Mesodermal cell (in vitro differentiated cells): ENCODE data around the gene COL13A1.

Source experiments
- H3K27ac ChIP-seq: 2 replicates; pipeline ENCODE4 v1.7.0; 2013; ENCODE audit warnings: mild to moderate bottlenecking, low read depth, low read length, moderate library complexity; ENCODE audit not compliant: severe bottlenecking
- H3K36me3 ChIP-seq: 2 replicates; pipeline ENCODE4 v1.7.1; 2013; ENCODE audit warnings: mild to moderate bottlenecking, low read length, moderate library complexity; ENCODE audit not compliant: control insufficient read depth, insufficient read depth
- H3K4me1 ChIP-seq: one replicate; pipeline ENCODE4 v1.7.1; 2013; ENCODE audit warnings: mild to moderate bottlenecking, low read length; ENCODE audit not compliant: insufficient read depth, control insufficient read depth, poor library complexity, severe bottlenecking
- H3K4me3 ChIP-seq: 2 replicates; pipeline ENCODE4 v1.7.0; 2013; ENCODE audit warnings: low read length, control low read depth, mild to moderate bottlenecking; ENCODE audit not compliant: insufficient read depth, poor library complexity, severe bottlenecking; ENCODE audit errors: extremely low read depth
- H3K9me3 ChIP-seq: 2 replicates; pipeline ENCODE4 v1.7.1; 2013; ENCODE audit warnings: mild to moderate bottlenecking, low read length, moderate library complexity; ENCODE audit not compliant: control insufficient read depth
- WGBS, 2 experiments: methylation state at CpG; one replicate each; pipeline ENCODE4 v1.1.5; 2013; ENCODE audit warnings: missing lambda C conversion rate in 2 of 2; ENCODE audit not compliant: insufficient coverage in 2 of 2; 5-methylcytosine and 5-hydroxymethylcytosine counted together

COL13A1 gene

GRCh38 chr10:69885379-69886013 is 83.8 kb downstream of the COL13A1 start:
- no peaks in the 10 kb centered on the region for H3K36me3 ChIP-seq
- H3K4me1 ChIP-seq, result no peaks in the 10 kb centered on the region
- H3K9me3 ChIP-seq, result no peaks in the 10 kb centered on the region
- no peak overlapping the region for H3K4me3 ChIP-seq
- 93 to 95% methylated on average over 2 to 5 of the region's 8 CpGs for WGBS, 2 experiments
- H3K27ac ChIP-seq, result no peak overlapping the region

DNA sequence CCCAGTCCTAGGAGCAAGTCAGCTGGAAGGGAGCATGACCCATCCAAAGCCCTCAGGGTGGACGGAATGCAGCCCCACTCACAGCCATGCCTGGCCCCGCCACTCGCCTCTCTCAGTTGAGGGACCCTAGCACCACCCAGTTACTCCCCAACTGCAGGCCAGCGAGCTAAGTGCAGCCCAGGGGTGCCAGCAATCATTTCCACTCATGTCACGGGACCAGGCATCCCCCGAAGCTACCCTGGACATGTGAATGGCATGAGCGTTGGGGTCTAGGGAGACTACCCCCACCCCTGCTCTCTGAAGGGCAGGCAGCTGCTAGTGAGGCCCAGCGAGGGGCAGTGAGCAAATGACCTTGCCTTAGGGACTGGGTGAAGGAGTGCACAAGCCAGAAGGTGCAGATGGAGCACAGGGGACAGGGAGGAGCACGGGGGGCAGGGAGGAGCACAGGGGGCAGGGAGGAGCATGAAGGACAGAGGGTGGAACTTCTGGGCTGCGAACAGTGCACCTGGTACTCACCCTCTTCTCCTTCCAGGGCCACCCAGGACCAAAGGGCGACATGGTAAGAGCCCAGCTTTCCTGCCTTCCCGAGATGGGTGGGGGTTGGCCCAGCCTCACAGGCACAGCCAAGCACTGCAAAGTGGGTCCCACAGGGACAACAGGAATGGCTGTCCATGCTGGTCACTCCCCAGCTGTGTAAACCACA is 87.3 kb downstream of the COL13A1 start:
- H3K27ac ChIP-seq, result no peak overlapping the region
- no peak overlapping the region for H3K4me3 ChIP-seq
- no peaks in the 10 kb centered on the region for H3K4me1 ChIP-seq
- H3K9me3 ChIP-seq, result no peaks in the 10 kb centered on the region
- WGBS, 2 experiments, result 86% methylated on average over 11 to 12 of the region's 12 CpGs
- H3K36me3 ChIP-seq, result no peaks in the 10 kb centered on the region

DNA sequence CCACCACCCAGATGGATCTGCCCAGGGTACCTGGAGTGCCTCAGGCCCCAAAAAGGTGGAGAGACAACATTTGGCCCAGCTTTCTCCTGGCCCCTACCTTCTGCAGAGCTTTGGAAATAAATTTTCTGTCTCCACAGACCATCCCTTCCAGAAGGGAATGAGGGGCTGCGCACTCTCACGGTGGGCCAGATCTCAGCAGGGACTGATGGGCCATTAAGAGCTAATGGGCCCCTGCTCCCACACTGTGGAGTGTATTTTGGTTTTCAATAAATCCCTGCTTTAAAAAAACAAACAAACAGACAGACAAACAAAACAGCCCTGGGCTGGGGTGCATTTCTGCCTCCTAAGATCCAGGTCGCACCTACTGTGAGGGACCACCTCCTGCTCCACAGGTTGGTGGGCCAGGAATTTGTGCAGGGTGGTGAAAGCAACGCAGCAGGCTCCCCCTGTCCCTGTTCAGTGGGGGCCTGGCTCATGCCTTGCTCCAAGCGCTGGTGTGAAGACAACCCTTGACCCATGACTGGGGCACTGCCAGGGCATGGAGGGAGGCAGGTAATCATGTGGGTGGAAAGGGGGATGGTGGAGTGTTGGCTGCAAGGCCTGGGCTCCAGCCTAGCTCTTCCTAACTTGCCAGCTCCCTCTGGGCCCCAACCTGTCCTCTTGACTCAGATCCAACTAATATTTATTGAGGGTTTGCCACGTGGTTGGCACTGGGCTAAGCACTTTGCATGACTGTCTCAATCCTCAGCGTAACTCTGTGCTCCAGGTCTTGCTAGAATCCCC is 88.5 kb downstream of the COL13A1 start:
- Histone ChIP-seq H3K9me3 (no peaks in the 10 kb centered on the region), H3K4me1 (no peaks in the 10 kb centered on the region)
- 73 to 95% methylated on average over 4 to 5 of the region's 7 CpGs for WGBS, 2 experiments

GRCh38 chr10:69891057-69891617 is 89.4 kb downstream of the COL13A1 start:
- Histone ChIP-seq H3K36me3 (no peaks in the 10 kb centered on the region), H3K9me3 (no peaks in the 10 kb centered on the region), H3K27ac (no peak overlapping the region), H3K4me3 (no peak overlapping the region), H3K4me1 (peaks cover 3% of the 10 kb centered on the region)
- 90 to 96% methylated on average over 5 to 6 of the region's 9 CpGs for WGBS, 2 experiments

More for the DNA sequence above, 88.5 kb downstream of the COL13A1 start:
- Histone ChIP-seq H3K27ac (no peak overlapping the region), H3K4me3 (no peak overlapping the region), H3K36me3 (no peaks in the 10 kb centered on the region)

- Histone ChIP-seq H3K4me3 (no peak overlapping the region), H3K36me3 (no peaks in the 10 kb centered on the region), H3K9me3 (no peaks in the 10 kb centered on the region), H3K27ac (no peak overlapping the region), H3K4me1 (peaks cover 15% of the 10 kb centered on the region)
- 98% methylated on average over 7 of the region's 7 CpGs for WGBS, 2 experiments
Measured at GRCh38 chr10:69892406-69892805, 90.7 kb downstream of the COL13A1 start.

DNA sequence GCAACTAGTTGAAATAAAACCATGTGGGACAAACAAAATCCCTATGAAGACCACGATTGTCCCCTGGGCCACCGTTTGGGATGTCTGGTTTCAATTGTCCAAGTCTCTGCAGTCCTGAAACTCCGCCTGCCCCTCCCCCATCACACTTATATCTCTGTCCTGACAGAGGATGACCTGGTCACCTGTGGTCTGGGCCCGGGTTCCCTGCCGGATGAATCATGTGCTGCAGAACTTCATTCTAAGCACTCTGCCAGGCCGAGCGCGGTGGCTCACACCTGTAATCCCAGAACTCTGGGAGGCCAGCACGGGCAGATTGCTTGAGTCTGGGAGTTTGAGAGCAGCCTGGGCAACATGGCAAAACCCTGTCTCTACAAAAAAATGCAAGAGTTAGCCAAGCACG is 91.1 kb downstream of the COL13A1 start:
- H3K4me1 ChIP-seq, result peaks cover 15% of the 10 kb centered on the region
- no peak overlapping the region for H3K4me3 ChIP-seq
- H3K36me3 ChIP-seq, result no peaks in the 10 kb centered on the region
- WGBS, 2 experiments, result 90 to 92% methylated on average over 7 to 10 of the region's 10 CpGs
- H3K27ac ChIP-seq, result no peak overlapping the region
- H3K9me3 ChIP-seq, result no peaks in the 10 kb centered on the region

DNA sequence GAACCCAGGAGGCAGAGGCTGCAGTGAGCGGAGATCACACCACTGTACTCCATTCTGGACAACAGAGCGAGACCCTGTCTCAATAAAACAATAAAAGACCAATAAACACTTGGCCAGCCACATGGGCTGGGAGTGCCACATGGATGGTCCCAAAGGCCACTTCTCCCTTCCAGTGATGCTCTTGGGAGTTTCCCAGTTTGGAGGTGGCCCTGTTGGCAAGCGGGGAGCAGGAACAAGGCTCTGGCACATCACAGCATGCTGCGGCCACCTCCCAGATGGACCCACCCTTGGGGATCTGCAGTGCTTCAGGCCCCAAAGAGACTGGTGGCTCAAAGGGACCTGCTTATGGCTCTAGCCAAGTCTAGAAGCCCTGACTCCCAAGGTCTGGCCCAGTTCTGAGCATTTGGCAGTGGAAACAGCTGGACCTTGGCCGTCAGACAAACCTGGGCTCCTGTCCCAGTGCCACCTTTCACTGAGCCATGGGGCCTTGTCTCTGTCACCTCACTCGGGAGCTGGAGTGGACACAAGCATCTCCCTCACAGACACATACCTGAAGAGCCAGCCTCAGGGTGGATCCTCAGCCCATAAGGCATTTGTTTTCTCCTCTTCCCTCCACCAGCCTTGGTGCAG is 91.7 kb downstream of the COL13A1 start:
- Histone ChIP-seq H3K4me1 (peaks cover 15% of the 10 kb centered on the region), H3K4me3 (no peak overlapping the region), H3K9me3 (no peaks in the 10 kb centered on the region), H3K36me3 (no peaks in the 10 kb centered on the region), H3K27ac (no peak overlapping the region)
- WGBS, 2 experiments, result 83 to 88% methylated on average over 3 to 5 of the region's 6 CpGs

DNA sequence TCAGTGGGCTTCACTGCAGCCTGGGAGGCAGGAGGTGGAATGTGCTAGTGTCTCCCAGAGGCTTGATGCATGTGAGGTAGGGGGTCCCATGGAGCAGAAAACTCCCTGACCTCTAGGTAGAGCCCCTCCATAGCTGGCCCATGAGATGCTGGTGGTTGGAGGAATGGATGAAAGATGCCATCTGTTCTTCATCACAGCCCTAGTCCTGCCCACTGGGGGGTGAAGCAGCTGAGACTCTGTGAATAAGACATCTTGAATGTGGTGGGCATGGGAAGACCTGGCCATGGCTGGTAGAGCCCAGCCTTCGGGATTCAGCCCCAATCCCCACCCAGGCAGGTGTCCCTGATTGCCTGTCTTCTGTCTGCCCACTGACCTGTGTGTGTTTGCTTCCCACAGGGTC is 92.5 kb downstream of the COL13A1 start:
- H3K4me1 ChIP-seq, result peaks cover 15% of the 10 kb centered on the region
- no peak overlapping the region for H3K4me3 ChIP-seq
- no peak overlapping the region for H3K27ac ChIP-seq
- 80% methylated on average over 1 of the region's 1 CpG; no CpG with 5 or more reads in 1 of the 2 experiments for WGBS, 2 experiments
- no peaks in the 10 kb centered on the region for H3K36me3 ChIP-seq
- no peaks in the 10 kb centered on the region for H3K9me3 ChIP-seq

- H3K4me3 ChIP-seq, result no peak overlapping the region
- no peaks in the 10 kb centered on the region for H3K36me3 ChIP-seq
- peaks cover 24% of the 10 kb centered on the region for H3K4me1 ChIP-seq
- H3K9me3 ChIP-seq, result no peaks in the 10 kb centered on the region
- 94 to 98% methylated on average over 10 to 12 of the region's 13 CpGs for WGBS, 2 experiments
- H3K27ac ChIP-seq, result no peak overlapping the region
Measured at GRCh38 chr10:69895759-69896158, 94.1 kb downstream of the COL13A1 start.

DNA sequence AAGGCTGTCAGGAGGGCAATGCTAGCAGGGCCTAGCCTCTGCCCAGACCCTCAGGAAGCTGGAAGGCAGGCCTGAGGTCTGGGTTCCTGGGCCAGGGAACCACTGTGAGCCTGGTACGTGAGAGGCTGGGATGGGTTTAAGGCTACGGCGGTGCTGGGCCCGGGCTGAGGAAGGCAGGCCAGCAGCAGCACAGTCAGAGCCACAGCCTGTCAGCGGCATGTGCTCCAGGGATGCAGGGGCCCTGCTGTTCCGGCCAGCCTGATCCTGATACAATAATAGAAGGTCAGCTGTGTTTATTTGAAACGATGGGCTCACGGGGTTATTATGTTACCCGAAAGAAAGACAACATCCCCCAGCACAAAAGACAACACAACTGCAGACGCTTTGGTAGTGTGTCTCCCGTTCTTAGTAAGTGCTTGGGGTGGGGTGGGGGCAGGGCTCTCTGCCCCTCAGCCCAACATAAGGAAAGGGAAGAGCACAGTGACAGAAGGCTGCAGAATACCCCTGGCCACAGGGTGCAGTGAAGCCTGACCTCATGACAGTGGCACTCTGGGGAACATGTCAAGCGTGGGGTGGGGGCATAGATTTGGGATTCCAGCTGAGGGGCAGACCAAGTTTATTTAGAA is 95.0 kb downstream of the COL13A1 start:
- Histone ChIP-seq H3K27ac (no peak overlapping the region), H3K4me3 (no peak overlapping the region)
- 62 to 65% methylated on average over 5 to 7 of the region's 12 CpGs for WGBS, 2 experiments

More for the DNA sequence above, 95.0 kb downstream of the COL13A1 start:
- H3K36me3 ChIP-seq, result no peaks in the 10 kb centered on the region
- peaks cover 25% of the 10 kb centered on the region for H3K4me1 ChIP-seq
- H3K9me3 ChIP-seq, result no peaks in the 10 kb centered on the region
